HEK293T (cell line): Measurements from ENCODE around the gene STPG4.

ENCODE experiments used
- CTCF ChIA-PET: fragments of 350-600 bp; formaldehyde crosslinking; extraction: SDS; loops from one replicate; lab custom pipeline; 2021; ENCODE audit warnings: antibody characterized with exemption, inconsistent platforms; lab: Yijun Ruan, JAX
- POLR2A ChIA-PET: fragments of 350-600 bp; formaldehyde crosslinking; extraction: SDS; loops from one replicate; lab custom pipeline; 2020; ENCODE audit warnings: antibody characterized with exemption, inconsistent platforms; lab: Yijun Ruan, JAX
- DNase-seq: peaks from one replicate; pipeline ENCODE4 v3.0.0; 2012; ENCODE audit warnings: mixed read lengths; ENCODE audit errors: extremely low spot score
- ARNT ChIP-seq: fragments of 450-650 bp; IDR thresholded peaks from 2 replicates; pipeline ENCODE4 v1.6.1; 2017; ENCODE audit warnings: mild to moderate bottlenecking
- BHLHE40 ChIP-seq: fragments of 450-650 bp; IDR thresholded peaks from 2 replicates; pipeline ENCODE4 v1.6.1; 2016; ENCODE audit warnings: mild to moderate bottlenecking, moderate library complexity, borderline replicate concordance
- CTBP1 ChIP-seq: fragments of 450-650 bp; IDR thresholded peaks from 2 replicates; pipeline ENCODE4 v1.6.1; 2016; ENCODE audit warnings: borderline replicate concordance
- ELF4 ChIP-seq: fragments of 450-650 bp; IDR thresholded peaks from 2 replicates; pipeline ENCODE4 v1.6.1; 2017; ENCODE audit warnings: antibody characterized with exemption
- FOXA1 ChIP-seq: fragments of 450-650 bp; IDR thresholded peaks from 2 replicates; pipeline ENCODE4 v1.6.1; 2016; ENCODE audit warnings: mild to moderate bottlenecking
- FOXK2 ChIP-seq: fragments of 450-650 bp; IDR thresholded peaks from 2 replicates; pipeline ENCODE4 v1.6.1; 2016; ENCODE audit warnings: mild to moderate bottlenecking
- FOXM1 ChIP-seq: fragments of 450-650 bp; IDR thresholded peaks from 2 replicates; pipeline ENCODE4 v1.6.1; 2017; ENCODE audit warnings: mild to moderate bottlenecking, borderline replicate concordance
- HDGF ChIP-seq: fragments of 450-650 bp; IDR thresholded peaks from 2 replicates; pipeline ENCODE4 v1.6.1; 2017; ENCODE audit warnings: antibody characterized with exemption, borderline replicate concordance
- L3MBTL2 ChIP-seq: fragments of 450-650 bp; conservative IDR thresholded peaks from 2 replicates; pipeline ENCODE4 v1.6.1; 2016; ENCODE audit warnings: mild to moderate bottlenecking
- LEF1 ChIP-seq: fragments of 450-650 bp; IDR thresholded peaks from 2 replicates; pipeline ENCODE4 v1.6.1; 2017; ENCODE audit warnings: mild to moderate bottlenecking, borderline replicate concordance
- NFRKB ChIP-seq: fragments of 450-650 bp; IDR thresholded peaks from 2 replicates; pipeline ENCODE4 v1.6.1; 2016; ENCODE audit warnings: mild to moderate bottlenecking, moderate library complexity
- PKNOX1 ChIP-seq: fragments of 450-650 bp; IDR thresholded peaks from 2 replicates; pipeline ENCODE4 v1.6.1; 2016
- SP1 ChIP-seq: fragments of 450-650 bp; IDR thresholded peaks from 2 replicates; pipeline ENCODE4 v1.6.1; 2017
- SUZ12 ChIP-seq: fragments of 450-650 bp; IDR thresholded peaks from 2 replicates; pipeline ENCODE4 v1.6.1; 2016; ENCODE audit warnings: mild to moderate bottlenecking
- TARDBP ChIP-seq: fragments of 450-650 bp; IDR thresholded peaks from 2 replicates; pipeline ENCODE4 v1.6.1; 2016
- ZNF384 ChIP-seq: fragments of 450-650 bp; IDR thresholded peaks from 2 replicates; pipeline ENCODE4 v1.6.1; 2016

The STPG4 gene

GRCh38 chr2:47065343-47065742 is 89.8 kb downstream of the STPG4 start:
- ChIA-PET POLR2A (no interaction called here), CTCF (no interaction called here)
- TF ChIP-seq CTBP1 (no peak), LEF1 (no peak), ZNF384 (no peak), FOXM1 (no peak), L3MBTL2 (no peak), TARDBP (no peak), SUZ12 (no peak), SP1 (no peak), NFRKB (no peak), ELF4 (no peak), PKNOX1 (no peak), FOXA1 (no peak), BHLHE40 (no peak), ARNT (no peak), FOXK2 (no peak), HDGF (no peak)
- no peak for DNase-seq

- no peak for DNase-seq
- CTCF ChIA-PET: no interaction called here
- POLR2A ChIA-PET: no interaction called here
- TF ChIP-seq ELF4: no peak
Observed at GRCh38 chr2:47064106-47064505, 91.0 kb downstream of the STPG4 start.

- no peak for DNase-seq
- ChIA-PET POLR2A (no interaction called here), CTCF (no interaction called here)
- TF ChIP-seq SP1 (no peak), CTBP1 (no peak), ELF4 (no peak), FOXK2 (no peak), NFRKB (no peak), LEF1 (no peak), ARNT (no peak), PKNOX1 (no peak), TARDBP (no peak), BHLHE40 (no peak), FOXM1 (no peak), FOXA1 (no peak), ZNF384 (no peak), SUZ12 (no peak), L3MBTL2 (no peak), HDGF (no peak)
Observed at GRCh38 chr2:47063538-47063930, 91.6 kb downstream of the STPG4 start.

- ChIA-PET CTCF (no interaction called here), POLR2A (no interaction called here)
Observed at GRCh38 chr2:47062681-47063537, 92.2 kb downstream of the STPG4 start.

GRCh38 chr2:47061944-47062678 is 93.0 kb downstream of the STPG4 start:
- DNase-seq: no peak
- ChIA-PET POLR2A (no interaction called here), CTCF (no interaction called here)
- no peak for TF ChIP-seq BHLHE40
- no peak for TF ChIP-seq L3MBTL2
- no peak for TF ChIP-seq FOXK2
- no peak for TF ChIP-seq PKNOX1
- no peak for TF ChIP-seq SUZ12
- TF ChIP-seq LEF1: no peak
- TF ChIP-seq TARDBP: no peak
- TF ChIP-seq FOXA1: no peak

More at GRCh38 chr2:47062681-47063537, 92.2 kb downstream of the STPG4 start:
- no peak for DNase-seq
- no peak for TF ChIP-seq SUZ12
- TF ChIP-seq TARDBP: no peak
- no peak for TF ChIP-seq FOXK2
- TF ChIP-seq ELF4: no peak
- no peak for TF ChIP-seq FOXM1
- no peak for TF ChIP-seq SP1
- TF ChIP-seq NFRKB: no peak

GRCh38 chr2:47060652-47061170 is 94.4 kb downstream of the STPG4 start:
- no peak for DNase-seq
- TF ChIP-seq ZNF384: no peak
- TF ChIP-seq FOXA1: no peak
- no peak for TF ChIP-seq NFRKB
- no peak for TF ChIP-seq CTBP1
- no peak for TF ChIP-seq SP1
- TF ChIP-seq L3MBTL2: no peak
- no peak for TF ChIP-seq SUZ12
- ChIA-PET POLR2A (no interaction called here), CTCF (no interaction called here)
